ENCODE data around the gene CDR2.
"Not testable (repeated sequence)": the region's sequence is repeated elsewhere in the genome, so short reads cannot be mapped to it uniquely, and the experiment has no call there.

DNA sequence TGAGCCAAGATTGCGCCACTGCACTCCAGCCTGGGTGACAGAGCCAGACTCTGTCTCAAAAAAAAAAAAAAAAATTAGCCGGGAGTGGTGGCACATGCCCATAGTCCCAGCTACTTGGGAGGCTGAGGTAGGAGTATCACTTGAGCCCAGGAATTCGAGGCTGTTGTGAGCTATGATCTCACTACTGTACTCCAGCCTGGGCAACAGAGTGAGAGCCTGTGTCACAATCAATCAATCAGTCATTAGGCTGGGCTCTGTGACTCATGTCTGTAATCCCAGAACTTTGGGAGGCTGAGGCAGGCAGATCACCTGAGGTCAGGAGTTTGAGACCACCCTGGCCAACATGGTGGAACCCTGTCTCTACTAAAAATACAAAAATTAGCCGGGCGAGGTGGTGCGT is 43.4 kb upstream of the CDR2 start:
- TF ChIP-seq, protein P1, sequence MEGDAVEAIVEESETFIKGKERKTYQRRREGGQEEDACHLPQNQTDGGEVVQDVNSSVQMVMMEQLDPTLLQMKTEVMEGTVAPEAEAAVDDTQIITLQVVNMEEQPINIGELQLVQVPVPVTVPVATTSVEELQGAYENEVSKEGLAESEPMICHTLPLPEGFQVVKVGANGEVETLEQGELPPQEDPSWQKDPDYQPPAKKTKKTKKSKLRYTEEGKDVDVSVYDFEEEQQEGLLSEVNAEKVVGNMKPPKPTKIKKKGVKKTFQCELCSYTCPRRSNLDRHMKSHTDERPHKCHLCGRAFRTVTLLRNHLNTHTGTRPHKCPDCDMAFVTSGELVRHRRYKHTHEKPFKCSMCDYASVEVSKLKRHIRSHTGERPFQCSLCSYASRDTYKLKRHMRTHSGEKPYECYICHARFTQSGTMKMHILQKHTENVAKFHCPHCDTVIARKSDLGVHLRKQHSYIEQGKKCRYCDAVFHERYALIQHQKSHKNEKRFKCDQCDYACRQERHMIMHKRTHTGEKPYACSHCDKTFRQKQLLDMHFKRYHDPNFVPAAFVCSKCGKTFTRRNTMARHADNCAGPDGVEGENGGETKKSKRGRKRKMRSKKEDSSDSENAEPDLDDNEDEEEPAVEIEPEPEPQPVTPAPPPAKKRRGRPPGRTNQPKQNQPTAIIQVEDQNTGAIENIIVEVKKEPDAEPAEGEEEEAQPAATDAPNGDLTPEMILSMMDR (IDR thresholded peaks at IDR 0.05; ENCODE audit: insufficient read depth, low read length): not testable (repeated sequence)
- not testable (repeated sequence) for TF ChIP-seq POLR2AphosphoS5, GABPA (IDR thresholded peaks at IDR 0.05; ENCODE audit: low read depth)
- TF ChIP-seq, protein P2, sequence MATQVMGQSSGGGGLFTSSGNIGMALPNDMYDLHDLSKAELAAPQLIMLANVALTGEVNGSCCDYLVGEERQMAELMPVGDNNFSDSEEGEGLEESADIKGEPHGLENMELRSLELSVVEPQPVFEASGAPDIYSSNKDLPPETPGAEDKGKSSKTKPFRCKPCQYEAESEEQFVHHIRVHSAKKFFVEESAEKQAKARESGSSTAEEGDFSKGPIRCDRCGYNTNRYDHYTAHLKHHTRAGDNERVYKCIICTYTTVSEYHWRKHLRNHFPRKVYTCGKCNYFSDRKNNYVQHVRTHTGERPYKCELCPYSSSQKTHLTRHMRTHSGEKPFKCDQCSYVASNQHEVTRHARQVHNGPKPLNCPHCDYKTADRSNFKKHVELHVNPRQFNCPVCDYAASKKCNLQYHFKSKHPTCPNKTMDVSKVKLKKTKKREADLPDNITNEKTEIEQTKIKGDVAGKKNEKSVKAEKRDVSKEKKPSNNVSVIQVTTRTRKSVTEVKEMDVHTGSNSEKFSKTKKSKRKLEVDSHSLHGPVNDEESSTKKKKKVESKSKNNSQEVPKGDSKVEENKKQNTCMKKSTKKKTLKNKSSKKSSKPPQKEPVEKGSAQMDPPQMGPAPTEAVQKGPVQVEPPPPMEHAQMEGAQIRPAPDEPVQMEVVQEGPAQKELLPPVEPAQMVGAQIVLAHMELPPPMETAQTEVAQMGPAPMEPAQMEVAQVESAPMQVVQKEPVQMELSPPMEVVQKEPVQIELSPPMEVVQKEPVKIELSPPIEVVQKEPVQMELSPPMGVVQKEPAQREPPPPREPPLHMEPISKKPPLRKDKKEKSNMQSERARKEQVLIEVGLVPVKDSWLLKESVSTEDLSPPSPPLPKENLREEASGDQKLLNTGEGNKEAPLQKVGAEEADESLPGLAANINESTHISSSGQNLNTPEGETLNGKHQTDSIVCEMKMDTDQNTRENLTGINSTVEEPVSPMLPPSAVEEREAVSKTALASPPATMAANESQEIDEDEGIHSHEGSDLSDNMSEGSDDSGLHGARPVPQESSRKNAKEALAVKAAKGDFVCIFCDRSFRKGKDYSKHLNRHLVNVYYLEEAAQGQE (IDR thresholded peaks at IDR 0.05; ENCODE audit: insufficient replicate concordance, low read depth): not testable (repeated sequence)
